Small intestine (tissue), 7 donors: ENCODE measurements around the gene GLCCI1. TPM values are rescaled to one million over a fixed set of nuclear protein-coding genes. Genes with fewer than 3 reads are reported as not detected.
"Not testable (repeated sequence)": the region's sequence is repeated elsewhere in the genome, so short reads cannot be mapped to it uniquely, and the experiment has no call there.

Source experiments
- DNase-seq, 2 donors: peaks; one replicate each; pipeline versions ENCODE4 v3.0.0 to v3.0.0-alpha.2; 2013
- FAIRE-seq: peaks from 2 replicates; lab custom pipeline; 2012; peaks lifted over from hg19 to GRCh38; lab: Jason Lieb, UNC
- H3K27ac ChIP-seq, 3 donors: one replicate each; pipeline ENCODE4 v1.5.1; 2013; ENCODE audit warnings: low read length in 2 of 3, mild to moderate bottlenecking in 2 of 3, control low read depth in 1 of 3, inconsistent platforms in 1 of 3, low read depth in 1 of 3, moderate library complexity in 1 of 3
- H3K27me3 ChIP-seq, 3 donors: one replicate each; pipeline ENCODE4 v1.6.1; 2013; ENCODE audit warnings: low read length in 3 of 3, inconsistent platforms in 1 of 3; ENCODE audit not compliant: control insufficient read depth in 3 of 3, insufficient read depth in 3 of 3
- H3K36me3 ChIP-seq, 3 donors: one replicate each; pipeline ENCODE4 v1.6.1; 2013; ENCODE audit warnings: low read length in 3 of 3, inconsistent platforms in 1 of 3, low read depth in 1 of 3, mild to moderate bottlenecking in 1 of 3, moderate library complexity in 1 of 3; ENCODE audit not compliant: control insufficient read depth in 3 of 3, insufficient read depth in 2 of 3
- H3K4me1 ChIP-seq, 3 donors: one replicate each; pipeline ENCODE4 v1.6.1; 2013; ENCODE audit warnings: low read length in 2 of 3, inconsistent platforms in 1 of 3, low read depth in 1 of 3, mild to moderate bottlenecking in 1 of 3, moderate library complexity in 1 of 3; ENCODE audit not compliant: control insufficient read depth in 3 of 3, insufficient read depth in 2 of 3
- H3K4me3 ChIP-seq, 3 donors: one replicate each; pipeline ENCODE4 v1.5.1; 2013; ENCODE audit warnings: low read length in 3 of 3, control low read depth in 1 of 3, inconsistent platforms in 1 of 3, low read depth in 1 of 3, mild to moderate bottlenecking in 1 of 3, moderate library complexity in 1 of 3
- H3K9me3 ChIP-seq, 2 donors: one replicate each; pipeline ENCODE4 v1.6.1; 2013; ENCODE audit warnings: low read depth in 1 of 2, low read length in 1 of 2; ENCODE audit not compliant: control insufficient read depth in 2 of 2, insufficient read depth in 1 of 2
- WGBS, 3 donors: extraction: QIAGEN DNeasy Blood & Tissue Kit; methylation state at CpG; one replicate each; pipeline ENCODE4 v1.1.7; 2013; 5-methylcytosine and 5-hydroxymethylcytosine counted together
- polyA plus RNA-seq, 4 donors: library from polyadenylated mRNA; stranded (reverse) in 3 of 4; unstranded in 1 of 4; fragments of 200-250 nt in 3 of 4; fragments of 120-200 nt in 1 of 4; gene quantifications; one replicate each; pipeline versions ENCODE4 v1.2.1 to v1.2.3, GENCODE V29; 2013
- donor health status: healthy with polysubstance abuse.
- donor health status: control.
- donor health status: control.
- donor health status: Bipolar disorder and iron deficiency.
- donor health status: healthy.

The GLCCI1 gene
- polyA plus RNA-seq, 4 donors = 2.7 to 11.6 (median 5.0) TPM

DNA sequence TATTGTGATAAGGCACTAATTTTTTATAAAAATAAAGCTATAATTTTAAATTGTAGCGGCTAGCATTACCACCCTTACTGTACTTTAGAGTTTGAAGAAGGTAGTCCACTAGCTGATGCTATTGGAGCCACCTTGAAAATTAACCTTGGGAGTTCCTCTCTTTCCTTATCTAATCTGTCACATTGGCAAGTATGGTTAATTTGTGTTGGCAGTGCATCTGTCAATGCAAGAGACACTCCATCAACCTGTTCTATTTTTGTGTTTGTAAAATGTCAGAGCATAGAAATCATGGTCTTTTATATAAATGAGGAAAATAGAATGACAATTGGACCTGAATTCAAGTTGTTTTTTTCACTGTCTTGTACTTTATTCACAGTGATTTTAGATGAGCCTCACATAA, 20.5 kb downstream of the GLCCI1 start:
- no peaks in the 10 kb centered on the region for H3K27me3 ChIP-seq
- DNase-seq (no peak), FAIRE-seq (no peak)
- H3K4me1 ChIP-seq = peaks cover 0 to 5% (median 0%) of the 10 kb centered on the region in 3 donors
- H3K9me3 ChIP-seq = no peaks in the 10 kb centered on the region
- no peak overlapping the region for H3K27ac ChIP-seq
- WGBS, 3 donors = 88 to 97% (median 90%) methylated on average over 1 of the region's 1 CpG
- no peaks in the 10 kb centered on the region for H3K36me3 ChIP-seq
- H3K4me3 ChIP-seq = no peak overlapping the region

- H3K4me1 ChIP-seq = peaks cover 0 to 5% (median 0%) of the 10 kb centered on the region in 3 donors
- H3K4me3 ChIP-seq = no peak overlapping the region
- H3K36me3 ChIP-seq = no peaks in the 10 kb centered on the region
- WGBS, 3 donors = 69 to 84% (median 74%) methylated on average over 5 of the region's 5 CpGs
- DNase-seq (peak in 1 of 2 donors; percentile 24), FAIRE-seq (no peak)
- peaks cover 0 to 3% of the 10 kb centered on the region in 2 donors for H3K9me3 ChIP-seq
- H3K27ac ChIP-seq = no peak overlapping the region
- H3K27me3 ChIP-seq = no peaks in the 10 kb centered on the region
These were observed 21.2 kb downstream of the GLCCI1 start for GRCh38 chr7:7989616-7990440.

DNA sequence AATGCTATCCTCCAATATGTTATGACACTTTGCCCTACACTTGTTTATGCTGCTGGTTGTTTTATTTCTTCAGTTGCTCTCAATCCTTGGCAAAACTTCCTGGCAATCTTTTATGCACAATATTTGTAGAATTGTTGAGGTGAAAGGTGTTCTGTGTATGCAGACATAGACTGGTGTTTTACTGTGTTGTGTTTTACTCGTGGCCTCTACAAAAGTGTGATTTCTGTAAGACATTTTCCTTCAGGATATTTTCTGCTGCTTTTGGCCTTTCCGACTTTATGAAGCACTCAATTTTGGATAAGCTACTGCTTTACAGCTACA, 21.8 kb downstream of the GLCCI1 start:
- Histone ChIP-seq H3K9me3 (peaks cover 0 to 6% of the 10 kb centered on the region in 2 donors), H3K27ac (no peak overlapping the region), H3K36me3 (no peaks in the 10 kb centered on the region), H3K27me3 (no peaks in the 10 kb centered on the region), H3K4me3 (no peak overlapping the region), H3K4me1 (peaks cover 0 to 5% (median 0%) of the 10 kb centered on the region in 3 donors)
- WGBS, 3 donors = 93 to 96% (median 95%) methylated on average over 2 of the region's 2 CpGs
- FAIRE-seq (no peak), DNase-seq (no peak)

GRCh38 chr7:7992506-7992905, 23.9 kb downstream of the GLCCI1 start:
- peaks cover 0 to 6% of the 10 kb centered on the region in 2 donors for H3K9me3 ChIP-seq
- H3K4me3 ChIP-seq = no peak overlapping the region
- H3K27ac ChIP-seq = no peak overlapping the region
- H3K36me3 ChIP-seq = no peaks in the 10 kb centered on the region
- DNase-seq (no peak), FAIRE-seq (no peak)
- H3K27me3 ChIP-seq = no peaks in the 10 kb centered on the region
- peaks cover 0 to 5% (median 0%) of the 10 kb centered on the region in 3 donors for H3K4me1 ChIP-seq
- 98 to 100% (median 98%) methylated on average over 1 of the region's 1 CpG for WGBS, 3 donors

DNA sequence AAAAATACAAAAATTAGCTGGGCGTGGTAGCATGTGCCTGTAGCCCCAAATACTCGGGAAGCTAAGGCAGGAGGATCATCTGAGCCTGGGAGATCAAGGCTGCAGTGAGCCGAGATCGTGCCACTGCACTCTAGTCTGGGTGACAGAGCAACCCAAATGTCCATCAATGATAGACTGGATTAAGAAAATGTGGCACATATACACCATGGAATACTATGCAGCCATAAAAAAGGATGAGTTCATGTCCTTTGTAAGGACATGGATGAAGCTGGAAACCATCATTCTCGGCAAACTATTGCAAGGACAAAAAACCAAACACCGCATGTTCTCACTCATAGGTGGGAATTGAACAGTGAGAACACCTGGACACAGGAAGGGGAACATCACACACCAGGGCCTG, 26.8 kb downstream of the GLCCI1 start:
- DNase-seq, H3K4me1 ChIP-seq, H3K36me3 ChIP-seq, H3K27ac ChIP-seq, H3K27me3 ChIP-seq, H3K4me3 ChIP-seq, FAIRE-seq: not testable (repeated sequence)
- H3K9me3 ChIP-seq = peaks cover 0 to 12% of the 10 kb centered on the region in 2 donors
- 93 to 99% (median 97%) methylated on average over 6 of the region's 6 CpGs for WGBS, 3 donors

DNA sequence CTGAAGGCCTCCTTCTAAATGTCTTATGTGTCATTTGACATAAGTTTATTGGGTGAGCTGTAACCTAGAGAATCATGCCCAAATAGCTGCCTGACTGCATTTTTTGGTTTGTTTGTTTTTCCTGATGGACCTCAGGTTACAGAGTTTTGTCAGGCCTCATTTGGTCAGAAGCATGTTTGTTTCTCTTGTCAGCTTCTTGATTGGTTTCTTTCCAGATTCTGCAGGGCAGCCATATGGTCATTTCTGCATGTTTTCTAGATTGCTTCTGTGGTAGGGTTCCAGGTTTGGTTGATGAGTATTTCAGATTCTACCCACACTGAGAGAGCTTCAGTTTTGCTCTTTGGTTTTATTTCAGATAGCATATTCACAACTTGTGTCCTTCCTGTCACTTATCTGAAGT, 28.0 kb downstream of the GLCCI1 start:
- no peak for FAIRE-seq
- peaks cover 0 to 12% of the 10 kb centered on the region in 2 donors for H3K9me3 ChIP-seq
- DNase-seq = no peak

GRCh38 chr7:8000315-8000941, 31.8 kb downstream of the GLCCI1 start:
- no peak for DNase-seq

More for the DNA sequence above, 28.0 kb downstream of the GLCCI1 start:
- Histone ChIP-seq H3K27ac (no peak overlapping the region), H3K27me3 (no peaks in the 10 kb centered on the region), H3K4me1 (no peaks in the 10 kb centered on the region), H3K4me3 (no peak overlapping the region), H3K36me3 (no peaks in the 10 kb centered on the region)

DNA sequence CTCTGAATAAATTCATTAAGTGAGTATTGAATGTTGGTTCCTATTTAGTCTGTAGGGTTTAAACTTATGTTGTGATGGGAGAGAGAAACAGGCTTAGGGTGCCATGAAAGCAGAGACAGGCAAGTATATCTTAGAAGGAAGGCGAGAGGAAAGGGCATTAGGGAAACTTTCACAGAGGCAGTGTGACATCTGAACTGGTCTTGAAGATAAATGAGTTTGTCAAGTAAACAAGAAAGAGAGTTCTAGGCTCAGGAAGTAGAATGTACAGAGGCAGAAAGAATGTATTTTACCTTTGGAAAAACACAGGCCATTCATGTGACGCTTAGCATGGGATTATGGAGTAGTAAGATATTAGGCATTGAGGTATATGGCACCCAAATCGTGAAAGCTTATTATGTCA, 34.5 kb downstream of the GLCCI1 start:
- no peaks in the 10 kb centered on the region for H3K4me1 ChIP-seq
- DNase-seq (no peak), FAIRE-seq (no peak)
- no peak overlapping the region for H3K4me3 ChIP-seq
- no peaks in the 10 kb centered on the region for H3K27me3 ChIP-seq
- H3K27ac ChIP-seq = no peak overlapping the region
- peaks cover 0 to 4% (median 2%) of the 10 kb centered on the region in 3 donors for H3K36me3 ChIP-seq
- 69 to 77% (median 77%) methylated on average over 3 of the region's 3 CpGs for WGBS, 3 donors
- peaks cover 0 to 9% of the 10 kb centered on the region in 2 donors for H3K9me3 ChIP-seq

More at GRCh38 chr7:8000315-8000941, 31.8 kb downstream of the GLCCI1 start:
- no peak for FAIRE-seq
- 38 to 50% (median 46%) methylated on average over 1 of the region's 1 CpG for WGBS, 3 donors
- H3K27ac ChIP-seq = no peak overlapping the region
- no peaks in the 10 kb centered on the region for H3K36me3 ChIP-seq
- H3K4me1 ChIP-seq = no peaks in the 10 kb centered on the region
- H3K9me3 ChIP-seq = peaks cover 0 to 9% of the 10 kb centered on the region in 2 donors
- no peak overlapping the region for H3K4me3 ChIP-seq
- H3K27me3 ChIP-seq = no peaks in the 10 kb centered on the region
